Mucosa of descending colon (tissue), 3 donors: Measurements from ENCODE around the gene HNRNPUL1. TPM values are rescaled to one million over a fixed set of nuclear protein-coding genes. Genes with fewer than 3 reads are reported as not detected.

Experiments
- ATAC-seq: fragments of 200-7000 bp; cut with Tn5 transposase; one replicate; pipeline ENCODE4 v1.9.1; 2020; ENCODE audit warnings: mild to moderate bottlenecking, moderate library complexity
- DNase-seq, 3 donors: peaks; one replicate each; pipeline ENCODE4 v3.0.0-alpha.2; 2020
- H3K36me3 ChIP-seq: fragments of 200-600 bp; one replicate; pipeline ENCODE4 v1.8.0; 2021; ENCODE audit warnings: low read depth, mild to moderate bottlenecking
- H3K4me1 ChIP-seq: fragments of 200-600 bp; one replicate; pipeline ENCODE4 v1.8.0; 2021; ENCODE audit warnings: low read depth, mild to moderate bottlenecking
- H3K4me3 ChIP-seq: fragments of 200-600 bp; one replicate; pipeline ENCODE4 v1.8.0; 2021; ENCODE audit warnings: mild to moderate bottlenecking
- H3K9me3 ChIP-seq: fragments of 200-600 bp; one replicate; pipeline ENCODE4 v1.8.0; 2021; ENCODE audit warnings: mild to moderate bottlenecking
- intact Hi-C, 2 donors: fragments of 100-400 bp; cut with DNase I in 1 of 2; cut with micrococcal nuclease in 1 of 2; formaldehyde crosslinking; loops; one replicate each; pipeline versions ENCODE4 v1.11.0 to v1.11.1; 2022; cut with DNase I, micrococcal nuclease
- total RNA-seq, 3 donors: library from RNA; stranded (reverse); fragmentation: NEBNext Ultra II Directional in 2 of 3; extraction: Animal tissue kit (Norgen Biotek cat#: 25700) in 2 of 3; gene quantifications; one replicate each; pipeline versions ENCODE4 v1.2.1 to v1.2.4, GENCODE V29; 2021 to 2023
- TF ChIP-seq, protein P1 (sequence below): fragments of 200-600 bp; IDR thresholded peaks from one replicate; pipeline ENCODE4 v1.8.0; 2022; ENCODE audit warnings: antibody characterized with exemption, mild to moderate bottlenecking
- donor health status: DM: no; HTN: no; CAD: no; lungs with moderate emphysema.
- donor health status: DM: no; HTN: no; CAD: no.
- donor health status: DM: no; HTN: yes; CAD: no.

HNRNPUL1 gene
- total RNA-seq, 3 donors from 2014 or later, result 155 to 234 (median 190) TPM

DNA sequence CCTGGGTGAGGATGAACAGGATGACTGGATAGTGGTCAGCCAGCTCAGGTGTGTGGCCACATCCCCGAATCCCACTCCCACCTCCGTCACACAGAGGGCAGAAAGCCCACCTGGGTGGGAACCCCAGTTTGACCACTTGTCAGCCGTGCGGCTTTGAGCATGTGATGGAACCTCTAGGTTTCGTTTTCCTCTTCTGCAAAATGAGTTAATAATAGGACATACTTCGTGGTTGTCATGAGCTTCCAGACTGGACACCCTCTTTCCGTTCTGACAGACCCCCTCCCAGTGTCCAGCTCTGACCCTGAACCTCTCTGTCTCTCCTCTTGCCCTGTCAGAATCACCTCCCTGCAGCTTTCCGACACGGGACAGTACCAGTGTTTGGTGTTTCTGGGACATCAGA, 43.4 kb upstream of the HNRNPUL1 start:
- Histone ChIP-seq H3K36me3 (no peaks in the 10 kb centered on the region), H3K4me1 (peaks cover 5% of the 10 kb centered on the region), H3K9me3 (no peaks in the 10 kb centered on the region), H3K4me3 (no peak overlapping the region)
- TF ChIP-seq, protein P1, sequence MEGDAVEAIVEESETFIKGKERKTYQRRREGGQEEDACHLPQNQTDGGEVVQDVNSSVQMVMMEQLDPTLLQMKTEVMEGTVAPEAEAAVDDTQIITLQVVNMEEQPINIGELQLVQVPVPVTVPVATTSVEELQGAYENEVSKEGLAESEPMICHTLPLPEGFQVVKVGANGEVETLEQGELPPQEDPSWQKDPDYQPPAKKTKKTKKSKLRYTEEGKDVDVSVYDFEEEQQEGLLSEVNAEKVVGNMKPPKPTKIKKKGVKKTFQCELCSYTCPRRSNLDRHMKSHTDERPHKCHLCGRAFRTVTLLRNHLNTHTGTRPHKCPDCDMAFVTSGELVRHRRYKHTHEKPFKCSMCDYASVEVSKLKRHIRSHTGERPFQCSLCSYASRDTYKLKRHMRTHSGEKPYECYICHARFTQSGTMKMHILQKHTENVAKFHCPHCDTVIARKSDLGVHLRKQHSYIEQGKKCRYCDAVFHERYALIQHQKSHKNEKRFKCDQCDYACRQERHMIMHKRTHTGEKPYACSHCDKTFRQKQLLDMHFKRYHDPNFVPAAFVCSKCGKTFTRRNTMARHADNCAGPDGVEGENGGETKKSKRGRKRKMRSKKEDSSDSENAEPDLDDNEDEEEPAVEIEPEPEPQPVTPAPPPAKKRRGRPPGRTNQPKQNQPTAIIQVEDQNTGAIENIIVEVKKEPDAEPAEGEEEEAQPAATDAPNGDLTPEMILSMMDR, result no peak
- intact Hi-C loops, result no loop called here
- DNase-seq (no peak), ATAC-seq (no peak)

DNA sequence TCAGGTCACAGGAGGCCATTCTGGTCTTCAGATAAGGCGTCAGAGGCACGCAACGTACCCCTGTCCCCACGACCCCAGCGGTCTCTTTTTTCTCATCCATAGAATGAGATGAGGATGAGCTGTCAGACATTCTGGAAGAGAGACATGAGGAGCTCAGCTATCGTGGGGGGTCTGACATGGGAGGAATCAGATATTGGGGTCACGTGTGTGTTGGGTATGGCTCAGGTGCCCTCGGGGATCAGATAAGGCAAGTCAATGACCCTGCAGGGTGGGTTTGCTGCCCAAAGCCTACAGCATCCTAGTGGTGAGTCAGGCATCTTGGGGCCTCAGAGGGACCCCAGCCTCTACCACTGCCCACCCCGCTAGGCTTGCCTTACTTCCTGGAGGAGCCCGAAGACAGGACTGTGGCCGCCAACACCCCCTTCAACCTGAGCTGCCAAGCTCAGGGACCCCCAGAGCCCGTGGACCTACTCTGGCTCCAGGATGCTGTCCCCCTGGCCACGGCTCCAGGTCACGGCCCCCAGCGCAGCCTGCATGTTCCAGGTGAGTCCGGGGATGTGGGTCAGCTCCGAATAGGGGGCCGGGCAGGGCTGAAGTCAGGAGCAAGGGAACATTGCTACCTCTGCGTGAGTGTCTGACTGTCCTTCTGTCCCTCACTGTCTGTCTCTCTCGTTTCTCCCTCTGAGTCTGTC, 42.5 kb upstream of the HNRNPUL1 start:
- H3K4me1 ChIP-seq, result peaks cover 6% of the 10 kb centered on the region
- H3K36me3 ChIP-seq, result no peaks in the 10 kb centered on the region
- H3K4me3 ChIP-seq, result no peak overlapping the region
- H3K9me3 ChIP-seq, result no peaks in the 10 kb centered on the region
- intact Hi-C loops, result no loop called here
- TF ChIP-seq, protein P1, result no peak
- ATAC-seq (no peak), DNase-seq (no peak)

DNA sequence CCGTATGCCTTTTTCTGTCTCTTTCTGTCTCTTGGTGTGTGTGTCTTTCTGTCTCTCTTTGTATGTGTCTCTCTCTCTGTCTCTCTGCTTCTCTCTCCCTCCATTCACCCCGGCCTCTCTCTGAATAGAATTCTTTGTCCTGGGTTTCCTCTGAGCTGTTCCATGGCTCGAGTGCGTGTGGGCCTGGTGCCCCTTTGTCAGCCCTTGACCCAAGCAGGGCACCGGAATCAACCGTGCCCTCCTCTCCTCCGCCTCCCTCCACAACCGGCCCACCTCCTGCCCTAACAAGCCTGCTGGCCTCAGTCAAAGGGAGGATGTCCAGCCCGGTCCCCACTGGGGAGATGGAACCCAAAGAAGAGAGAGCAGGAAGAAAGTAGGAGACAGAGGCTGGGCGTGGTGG, 41.9 kb upstream of the HNRNPUL1 start:
- intact Hi-C loops, result no loop called here
- ATAC-seq (no peak), DNase-seq (no peak)
- H3K4me3 ChIP-seq, result no peak overlapping the region
- TF ChIP-seq, protein P1, result no peak
- H3K4me1 ChIP-seq, result peaks cover 9% of the 10 kb centered on the region
- H3K36me3 ChIP-seq, result no peaks in the 10 kb centered on the region
- H3K9me3 ChIP-seq, result no peaks in the 10 kb centered on the region

DNA sequence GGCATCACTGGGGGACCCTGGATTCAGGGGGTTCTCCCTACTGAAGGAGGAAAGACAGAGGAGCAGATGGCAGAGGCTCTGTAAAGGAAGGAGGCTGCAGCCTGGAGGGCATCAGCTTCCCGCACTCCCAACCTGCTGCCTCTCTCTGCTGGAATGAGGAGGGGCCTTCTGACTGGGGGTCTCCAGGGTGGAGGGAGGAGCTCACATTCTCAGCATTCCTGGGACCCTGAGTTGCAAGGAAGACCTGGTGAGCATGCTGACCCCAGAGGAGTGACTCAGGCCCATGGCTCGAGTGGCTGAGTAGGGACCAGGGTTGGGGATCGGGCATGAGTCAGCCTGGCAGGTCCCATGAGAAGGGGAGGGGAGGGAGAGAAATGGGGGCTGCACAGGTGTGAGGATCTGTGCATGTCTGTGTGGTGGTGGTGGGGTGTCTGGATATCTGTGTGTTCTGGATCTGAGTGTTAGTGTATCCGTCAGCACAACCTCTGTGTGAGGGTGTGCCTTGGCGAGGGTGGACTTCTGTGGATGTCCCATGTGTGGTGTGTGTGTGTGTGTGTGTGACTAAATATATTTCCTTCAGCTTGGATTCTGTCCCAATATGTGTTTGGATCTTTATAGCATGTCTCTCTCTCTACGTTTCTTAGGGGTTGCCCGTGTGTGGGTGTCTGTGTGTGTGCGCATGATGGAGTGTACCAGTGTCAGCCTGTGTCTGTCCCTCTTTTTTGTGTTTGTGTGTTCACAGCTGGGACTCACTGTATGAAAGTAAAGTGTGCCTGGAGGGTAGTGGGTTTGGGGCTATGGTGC, 40.5 kb upstream of the HNRNPUL1 start:
- Histone ChIP-seq H3K9me3 (no peaks in the 10 kb centered on the region), H3K4me1 (peaks cover 6% of the 10 kb centered on the region), H3K4me3 (no peak overlapping the region), H3K36me3 (no peaks in the 10 kb centered on the region)
- no peak for DNase-seq
- no peak for ATAC-seq
- intact Hi-C loops, result no loop called here
- TF ChIP-seq, protein P1, result no peak

DNA sequence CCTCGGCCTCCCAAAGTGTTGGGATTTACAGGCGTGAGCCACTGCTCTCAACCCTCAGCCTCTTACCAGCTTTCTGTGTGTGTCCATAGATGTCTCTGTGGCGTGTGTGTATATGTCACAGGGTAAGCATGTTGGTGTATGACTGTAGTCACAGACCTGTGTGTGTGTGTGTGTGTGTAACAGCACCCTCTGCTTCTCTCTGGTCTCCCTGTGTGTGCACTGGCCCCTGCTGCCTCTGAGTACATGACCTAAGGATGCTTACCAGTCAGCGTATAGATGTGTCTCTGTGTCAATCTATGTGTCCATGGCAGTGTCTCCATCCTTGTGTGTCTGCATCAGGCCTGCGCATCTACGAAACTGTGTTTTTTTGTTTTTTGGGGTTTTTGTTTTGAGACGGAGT, 39.5 kb upstream of the HNRNPUL1 start:
- H3K9me3 ChIP-seq, result no peaks in the 10 kb centered on the region
- ATAC-seq (no peak), DNase-seq (no peak)
- TF ChIP-seq, protein P1, result no peak
- no peak overlapping the region for H3K4me3 ChIP-seq
- H3K36me3 ChIP-seq, result no peaks in the 10 kb centered on the region
- intact Hi-C loops, result no loop called here
- peaks cover 6% of the 10 kb centered on the region for H3K4me1 ChIP-seq
